Measurements from ENCODE around the gene PSMA7.

The PSMA7 gene

GRCh38 chr20:62136283-62137091 lies 6.7 kb downstream of the PSMA7 start:
- Histone ChIP-seq H3K36me3 (ENCODE audit: control insufficient read depth in 2 of 2, insufficient read depth in 2 of 2, low read length in 2 of 2) (peaks cover 67 to 71% of the 10 kb centered on the region in 2 donors), H3K4me3 (ENCODE audit: low read length in 2 of 2) (no peak overlapping the region), H3K27me3 (ENCODE audit: control insufficient read depth in 1 of 2, insufficient read depth in 2 of 2, low read length in 2 of 2) (no peaks in the 10 kb centered on the region), H3K4me1 (ENCODE audit: control insufficient read depth, insufficient read depth, low read length) (peaks cover 21% of the 10 kb centered on the region), H3K9ac (ENCODE audit: low read length in 2 of 2) (no peak overlapping the region), H3K27ac (ENCODE audit: low read length) (no peak overlapping the region), H3K9me3 (ENCODE audit: control insufficient read depth in 2 of 2, low read length in 2 of 2) (no peaks in the 10 kb centered on the region)

GRCh38 chr20:62135573-62136266 lies 7.5 kb downstream of the PSMA7 start:
- H3K9me3 ChIP-seq (ENCODE audit: control insufficient read depth in 2 of 2, low read length in 2 of 2): no peaks in the 10 kb centered on the region
- peaks cover 73 to 79% of the 10 kb centered on the region in 2 donors for H3K36me3 ChIP-seq (ENCODE audit: control insufficient read depth in 2 of 2, insufficient read depth in 2 of 2, low read length in 2 of 2)
- no peak overlapping the region for H3K9ac ChIP-seq (ENCODE audit: low read length in 2 of 2)
- no peak overlapping the region for H3K4me3 ChIP-seq (ENCODE audit: low read length in 2 of 2)
- H3K27ac ChIP-seq (ENCODE audit: low read length): no peak overlapping the region
- H3K4me1 ChIP-seq (ENCODE audit: control insufficient read depth, insufficient read depth, low read length): peaks cover 13% of the 10 kb centered on the region
- H3K27me3 ChIP-seq (ENCODE audit: control insufficient read depth in 1 of 2, insufficient read depth in 2 of 2, low read length in 2 of 2): no peaks in the 10 kb centered on the region

- peaks cover 78 to 81% of the 10 kb centered on the region in 2 donors for H3K36me3 ChIP-seq (ENCODE audit: control insufficient read depth in 2 of 2, insufficient read depth in 2 of 2, low read length in 2 of 2)
- no peaks in the 10 kb centered on the region for H3K27me3 ChIP-seq (ENCODE audit: control insufficient read depth in 1 of 2, insufficient read depth in 2 of 2, low read length in 2 of 2)
- peak overlapping the region; percentile 31 for H3K27ac ChIP-seq (ENCODE audit: low read length)
- peaks cover 9% of the 10 kb centered on the region for H3K4me1 ChIP-seq (ENCODE audit: control insufficient read depth, insufficient read depth, low read length)
- no peaks in the 10 kb centered on the region for H3K9me3 ChIP-seq (ENCODE audit: control insufficient read depth in 2 of 2, low read length in 2 of 2)
- H3K4me3 ChIP-seq (ENCODE audit: low read length in 2 of 2): no peak overlapping the region
- H3K9ac ChIP-seq (ENCODE audit: low read length in 2 of 2): no peak overlapping the region
These were observed 8.4 kb downstream of the PSMA7 start for GRCh38 chr20:62134735-62135231.

GRCh38 chr20:62133864-62134263 lies 9.3 kb downstream of the PSMA7 start:
- H3K4me1 ChIP-seq (ENCODE audit: control insufficient read depth, insufficient read depth, low read length): peaks cover 9% of the 10 kb centered on the region
- H3K9ac ChIP-seq (ENCODE audit: low read length in 2 of 2): no peak overlapping the region
- H3K27me3 ChIP-seq (ENCODE audit: control insufficient read depth in 1 of 2, insufficient read depth in 2 of 2, low read length in 2 of 2): no peaks in the 10 kb centered on the region
- peaks cover 77 to 81% of the 10 kb centered on the region in 2 donors for H3K36me3 ChIP-seq (ENCODE audit: control insufficient read depth in 2 of 2, insufficient read depth in 2 of 2, low read length in 2 of 2)
- no peaks in the 10 kb centered on the region for H3K9me3 ChIP-seq (ENCODE audit: control insufficient read depth in 2 of 2, low read length in 2 of 2)
- H3K27ac ChIP-seq (ENCODE audit: low read length): no peak overlapping the region
- H3K4me3 ChIP-seq (ENCODE audit: low read length in 2 of 2): no peak overlapping the region

GRCh38 chr20:62133051-62133845 lies 9.9 kb downstream of the PSMA7 start:
- H3K4me3 ChIP-seq (ENCODE audit: low read length in 2 of 2): no peak overlapping the region
- H3K36me3 ChIP-seq (ENCODE audit: control insufficient read depth in 2 of 2, insufficient read depth in 2 of 2, low read length in 2 of 2): peaks cover 79 to 80% of the 10 kb centered on the region in 2 donors
- H3K27me3 ChIP-seq (ENCODE audit: control insufficient read depth in 1 of 2, insufficient read depth in 2 of 2, low read length in 2 of 2): no peaks in the 10 kb centered on the region
- peaks cover 9% of the 10 kb centered on the region for H3K4me1 ChIP-seq (ENCODE audit: control insufficient read depth, insufficient read depth, low read length)
- no peaks in the 10 kb centered on the region for H3K9me3 ChIP-seq (ENCODE audit: control insufficient read depth in 2 of 2, low read length in 2 of 2)
- H3K27ac ChIP-seq (ENCODE audit: low read length): peak overlapping the region; percentile 24
- no peak overlapping the region for H3K9ac ChIP-seq (ENCODE audit: low read length in 2 of 2)

GRCh38 chr20:62132421-62132820 lies 10.8 kb downstream of the PSMA7 start:
- no peaks in the 10 kb centered on the region for H3K9me3 ChIP-seq (ENCODE audit: control insufficient read depth in 2 of 2, low read length in 2 of 2)
- no peak overlapping the region for H3K4me3 ChIP-seq (ENCODE audit: low read length in 2 of 2)
- no peak overlapping the region for H3K27ac ChIP-seq (ENCODE audit: low read length)
- peaks cover 9% of the 10 kb centered on the region for H3K4me1 ChIP-seq (ENCODE audit: control insufficient read depth, insufficient read depth, low read length)
- peak overlapping the region in 1 of 2 donors; percentile 12 for H3K9ac ChIP-seq (ENCODE audit: low read length in 2 of 2)
- H3K36me3 ChIP-seq (ENCODE audit: control insufficient read depth in 2 of 2, insufficient read depth in 2 of 2, low read length in 2 of 2): peaks cover 79 to 80% of the 10 kb centered on the region in 2 donors
- H3K27me3 ChIP-seq (ENCODE audit: control insufficient read depth in 1 of 2, insufficient read depth in 2 of 2, low read length in 2 of 2): no peaks in the 10 kb centered on the region

GRCh38 chr20:62131560-62132320 lies 11.5 kb downstream of the PSMA7 start:
- Histone ChIP-seq H3K4me1 (ENCODE audit: control insufficient read depth, insufficient read depth, low read length) (peaks cover 9% of the 10 kb centered on the region), H3K27ac (ENCODE audit: low read length) (no peak overlapping the region), H3K36me3 (ENCODE audit: control insufficient read depth in 2 of 2, insufficient read depth in 2 of 2, low read length in 2 of 2) (peaks cover 79 to 81% of the 10 kb centered on the region in 2 donors), H3K9me3 (ENCODE audit: control insufficient read depth in 2 of 2, low read length in 2 of 2) (no peaks in the 10 kb centered on the region), H3K9ac (ENCODE audit: low read length in 2 of 2) (no peak overlapping the region), H3K27me3 (ENCODE audit: control insufficient read depth in 1 of 2, insufficient read depth in 2 of 2, low read length in 2 of 2) (no peaks in the 10 kb centered on the region), H3K4me3 (ENCODE audit: low read length in 2 of 2) (no peak overlapping the region)

- Histone ChIP-seq H3K36me3 (ENCODE audit: control insufficient read depth in 2 of 2, insufficient read depth in 2 of 2, low read length in 2 of 2) (peaks cover 81 to 84% of the 10 kb centered on the region in 2 donors), H3K9ac (ENCODE audit: low read length in 2 of 2) (no peak overlapping the region)
These were observed 13.3 kb downstream of the PSMA7 start for GRCh38 chr20:62129731-62130531.

GRCh38 chr20:62128502-62128901 lies 14.7 kb downstream of the PSMA7 start:
- Histone ChIP-seq H3K27ac (ENCODE audit: low read length) (no peak overlapping the region), H3K36me3 (ENCODE audit: control insufficient read depth in 2 of 2, insufficient read depth in 2 of 2, low read length in 2 of 2) (peaks cover 79 to 80% of the 10 kb centered on the region in 2 donors), H3K4me1 (ENCODE audit: control insufficient read depth, insufficient read depth, low read length) (peaks cover 12% of the 10 kb centered on the region), H3K27me3 (ENCODE audit: control insufficient read depth in 1 of 2, insufficient read depth in 2 of 2, low read length in 2 of 2) (no peaks in the 10 kb centered on the region), H3K9me3 (ENCODE audit: control insufficient read depth in 2 of 2, low read length in 2 of 2) (no peaks in the 10 kb centered on the region), H3K4me3 (ENCODE audit: low read length in 2 of 2) (no peak overlapping the region), H3K9ac (ENCODE audit: low read length in 2 of 2) (no peak overlapping the region)

More at GRCh38 chr20:62129731-62130531, 13.3 kb downstream of the PSMA7 start:
- Histone ChIP-seq H3K27me3 (ENCODE audit: control insufficient read depth in 1 of 2, insufficient read depth in 2 of 2, low read length in 2 of 2) (no peaks in the 10 kb centered on the region), H3K4me1 (ENCODE audit: control insufficient read depth, insufficient read depth, low read length) (peaks cover 9% of the 10 kb centered on the region), H3K4me3 (ENCODE audit: low read length in 2 of 2) (no peak overlapping the region), H3K9me3 (ENCODE audit: control insufficient read depth in 2 of 2, low read length in 2 of 2) (no peaks in the 10 kb centered on the region), H3K27ac (ENCODE audit: low read length) (no peak overlapping the region)
